Left ventricle myocardium inferior (tissue), 1 donor: Measurements from ENCODE around the gene KCNJ2. TPM values are rescaled to one million over a fixed set of nuclear protein-coding genes. Genes with fewer than 3 reads are reported as not detected.

Source experiments
- DNase-seq: peaks from one replicate; pipeline ENCODE4 v3.0.0-alpha.2; 2020
- H3K27ac ChIP-seq: fragments of 200-600 bp; replicated peaks from 2 replicates; pipeline ENCODE4 v1.8.0; 2021
- H3K27me3 ChIP-seq: fragments of 200-600 bp; 2 replicates; pipeline ENCODE4 v1.8.0; 2021; ENCODE audit warnings: low read depth
- H3K36me3 ChIP-seq: fragments of 200-600 bp; 2 replicates; pipeline ENCODE4 v1.8.0; 2021
- H3K4me1 ChIP-seq: fragments of 200-600 bp; 2 replicates; pipeline ENCODE4 v1.8.0; 2021
- H3K4me3 ChIP-seq: fragments of 200-600 bp; 2 replicates; pipeline ENCODE4 v1.8.0; 2021; ENCODE audit warnings: mild to moderate bottlenecking, moderate library complexity
- H3K9me3 ChIP-seq: fragments of 200-600 bp; replicated peaks from 2 replicates; pipeline ENCODE4 v1.8.0; 2021
- CTCF ChIP-seq: fragments of 200-600 bp; IDR thresholded peaks from 2 replicates; pipeline ENCODE4 v1.8.0; 2021; ENCODE audit warnings: antibody characterized with exemption, mild to moderate bottlenecking, borderline replicate concordance
- intact Hi-C: fragments of 100-400 bp; cut with micrococcal nuclease; formaldehyde crosslinking; loops from one replicate; pipeline ENCODE4 v1.11.0; 2022
- long read RNA-seq: library from polyadenylated mRNA; unstranded; transcript quantifications from one replicate; pipeline ENCODE4 v2.0.0, GENCODE V29; 2021
- total RNA-seq: library from RNA; stranded (reverse); fragmentation: NEBNext Ultra II Directional; extraction: Animal tissue kit (Norgen Biotek cat#: 25700); gene quantifications from one replicate; pipeline ENCODE4 v1.2.1, GENCODE V29; 2021
- donor health status: DM: no; HTN: yes; CAD: no; lungs with severe emphysema.

The KCNJ2 gene
- total RNA-seq, result 44.8 TPM
- long read RNA-seq, full-length matches to known transcripts, result 1 of 3 reads
- long read RNA-seq, partial matches to known transcripts, result 0 of 3 reads
- long read RNA-seq, other reads (novel, unspliced or antisense), result 2 of 3 reads

- Histone ChIP-seq H3K36me3 (no peaks in the 10 kb centered on the region), H3K4me3 (peak within 1 kb of the TSS; percentile 86), H3K27ac (peak within 1 kb of the TSS; percentile 97), H3K9me3 (no peaks in the 10 kb centered on the region), H3K27me3 (no peaks in the 10 kb centered on the region), H3K4me1 (peaks cover 48% of the 10 kb centered on the region)
- peak; percentile 91 for DNase-seq
- intact Hi-C loops, result no loop called here
- no peak for TF ChIP-seq CTCF
These were observed at the start of gene KCNJ2 for GRCh38 chr17:70168977-70169708. TSS of gene KCNJ2 (plus strand) at chr17:70169532. CDS start at chr17:70175040, 5,508 bp downstream.

- Histone ChIP-seq H3K36me3 (no peaks in the 10 kb centered on the region), H3K27me3 (no peaks in the 10 kb centered on the region), H3K4me3 (no peak overlapping the region), H3K4me1 (peaks cover 11% of the 10 kb centered on the region), H3K9me3 (peaks cover 27% of the 10 kb centered on the region), H3K27ac (no peak overlapping the region)
- no peak for TF ChIP-seq CTCF
- intact Hi-C loops, result no loop called here
- DNase-seq, result no peak
These were observed 49.8 kb upstream of the KCNJ2 start for GRCh38 chr17:70119545-70119944.

- Histone ChIP-seq H3K9me3 (peaks cover 27% of the 10 kb centered on the region), H3K27ac (no peak overlapping the region), H3K4me3 (no peak overlapping the region), H3K36me3 (no peaks in the 10 kb centered on the region), H3K4me1 (peaks cover 11% of the 10 kb centered on the region), H3K27me3 (no peaks in the 10 kb centered on the region)
- no peak for DNase-seq
- no peak for TF ChIP-seq CTCF
- intact Hi-C loops, result no loop called here
These were observed 49.3 kb upstream of the KCNJ2 start for GRCh38 chr17:70119983-70120382.

- Histone ChIP-seq H3K27me3 (no peaks in the 10 kb centered on the region), H3K9me3 (peaks cover 27% of the 10 kb centered on the region), H3K27ac (no peak overlapping the region)
These were observed 48.9 kb upstream of the KCNJ2 start for GRCh38 chr17:70120425-70120824.

DNA sequence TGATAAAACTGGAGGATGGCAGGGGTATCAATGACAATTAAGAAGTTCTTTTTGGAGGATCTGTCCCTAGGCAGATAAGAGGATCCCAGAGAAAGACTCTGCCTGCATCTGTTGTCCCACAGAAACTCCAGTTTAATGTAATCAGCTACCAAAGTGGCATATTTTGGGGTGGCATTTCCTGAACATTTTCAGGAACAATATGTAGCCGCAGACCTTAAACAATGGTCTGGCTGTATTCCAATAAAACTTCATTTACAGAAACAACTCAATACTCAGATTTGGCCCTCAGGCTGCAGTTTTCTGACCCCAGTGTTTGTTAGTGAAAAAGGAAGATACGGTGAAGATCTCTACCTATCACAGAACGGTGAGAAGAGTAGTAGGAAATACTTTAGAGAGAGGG lies 48.2 kb upstream of the KCNJ2 start:
- H3K27me3 ChIP-seq, result no peaks in the 10 kb centered on the region
- H3K27ac ChIP-seq, result peak overlapping the region; percentile 25
- intact Hi-C loops, result no loop called here
- peaks cover 27% of the 10 kb centered on the region for H3K9me3 ChIP-seq
- DNase-seq, result no peak
- peaks cover 11% of the 10 kb centered on the region for H3K4me1 ChIP-seq
- no peak overlapping the region for H3K4me3 ChIP-seq
- no peak for TF ChIP-seq CTCF
- no peaks in the 10 kb centered on the region for H3K36me3 ChIP-seq

More at GRCh38 chr17:70120425-70120824, 48.9 kb upstream of the KCNJ2 start:
- no peak overlapping the region for H3K4me3 ChIP-seq
- no peak for TF ChIP-seq CTCF
- intact Hi-C loops, result no loop called here
- peaks cover 11% of the 10 kb centered on the region for H3K4me1 ChIP-seq
- DNase-seq, result no peak
- H3K36me3 ChIP-seq, result no peaks in the 10 kb centered on the region
